WERI-Rb-1 (cell line): Measurements from ENCODE around the gene GDF3.
"Not testable (repeated sequence)": the region's sequence is repeated elsewhere in the genome, so short reads cannot be mapped to it uniquely, and the experiment has no call there.

ENCODE experiments used
- DNase-seq: peaks from one replicate; pipeline ENCODE4 v3.0.0-alpha.2; 2020
- H3K27ac ChIP-seq: fragments of 250-450 bp; sonication (Bioruptor Pico); 2 replicates; pipeline ENCODE4 v1.5.1; 2020; ENCODE audit warnings: mild to moderate bottlenecking, moderate library complexity
- H3K27me3 ChIP-seq: fragments of 250-450 bp; sonication (Bioruptor Pico); 2 replicates; pipeline ENCODE4 v1.5.1; 2021; ENCODE audit warnings: mild to moderate bottlenecking, low read depth, moderate library complexity; ENCODE audit not compliant: insufficient read depth, severe bottlenecking
- H3K36me3 ChIP-seq: fragments of 250-450 bp; sonication (Bioruptor Pico); 2 replicates; pipeline ENCODE4 v1.5.1; 2020; ENCODE audit warnings: mild to moderate bottlenecking, moderate library complexity
- H3K4me3 ChIP-seq: 2 replicates; pipeline ENCODE4 v1.5.1; 2011; ENCODE audit warnings: low read depth, mild to moderate bottlenecking, control low read depth, low read length
- H3K9me3 ChIP-seq: fragments of 250-450 bp; sonication (Bioruptor Pico); 2 replicates; pipeline ENCODE4 v1.5.1; 2021; ENCODE audit warnings: mild to moderate bottlenecking, moderate library complexity; ENCODE audit not compliant: severe bottlenecking
- CTCF ChIP-seq: IDR thresholded peaks from 2 replicates; pipeline ENCODE4 v1.5.1; 2011; ENCODE audit warnings: low read depth, mild to moderate bottlenecking, control low read depth, inconsistent platforms, low read length

The GDF3 gene

GRCh38 chr12:7645395-7646177 is 50.0 kb downstream of the GDF3 start:
- H3K27ac ChIP-seq = no peak overlapping the region
- peak; percentile 27 for DNase-seq
- TF ChIP-seq CTCF = peak; percentile 50
- no peak overlapping the region for H3K4me3 ChIP-seq
- H3K27me3 ChIP-seq = no peaks in the 10 kb centered on the region
- H3K36me3 ChIP-seq = no peaks in the 10 kb centered on the region
- H3K9me3 ChIP-seq = no peaks in the 10 kb centered on the region

DNA sequence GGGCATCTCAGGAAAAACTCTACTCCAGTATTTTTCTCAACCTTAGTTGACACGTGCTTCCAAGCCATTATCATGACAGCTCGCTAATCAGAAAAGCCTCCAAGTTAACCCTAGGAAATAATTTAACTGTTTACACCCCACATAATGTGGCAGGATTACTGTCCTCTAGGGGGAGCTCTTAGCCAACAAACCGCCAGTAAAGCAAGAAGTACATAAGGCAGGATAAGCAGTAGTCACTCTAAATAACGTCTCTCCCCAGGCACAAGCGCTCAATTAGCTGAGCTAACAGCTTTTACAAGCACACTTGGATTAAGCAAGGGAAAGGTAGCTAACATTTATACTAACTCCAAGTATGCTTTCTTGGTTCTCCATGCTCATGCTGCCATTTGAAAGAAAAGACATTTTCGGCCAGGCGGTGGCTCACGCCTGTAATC is 52.7 kb downstream of the GDF3 start:
- DNase-seq = peak; percentile 43
- Histone ChIP-seq H3K27me3 (no peaks in the 10 kb centered on the region), H3K36me3 (no peaks in the 10 kb centered on the region), H3K27ac (peak overlapping the region; percentile 50; the same call in 1 of the 2 replicates), H3K4me3 (peak overlapping the region; percentile 31), H3K9me3 (no peaks in the 10 kb centered on the region)
- TF ChIP-seq CTCF = peak; percentile 33; the same call in 1 of the 2 replicates

- H3K27ac ChIP-seq = no peak overlapping the region; the same call in 1 of the 2 replicates
- no peak for TF ChIP-seq CTCF
These were observed 53.3 kb downstream of the GDF3 start for GRCh38 chr12:7642287-7642686.

GRCh38 chr12:7640123-7640995 is 55.2 kb downstream of the GDF3 start:
- peak; percentile 60 for DNase-seq
- H3K27me3 ChIP-seq, H3K36me3 ChIP-seq, H3K9me3 ChIP-seq: not testable (repeated sequence)
- H3K27ac ChIP-seq = peak overlapping the region; percentile 55
- peak overlapping the region; percentile 48 for H3K4me3 ChIP-seq

More at GRCh38 chr12:7642287-7642686, 53.3 kb downstream of the GDF3 start:
- Histone ChIP-seq H3K4me3 (no peak overlapping the region), H3K36me3 (no peaks in the 10 kb centered on the region), H3K9me3 (no peaks in the 10 kb centered on the region), H3K27me3 (no peaks in the 10 kb centered on the region)
- no peak for DNase-seq
